Lung (tissue), 12 donors: ENCODE data around the gene FGR. TPM values are rescaled to one million over a fixed set of nuclear protein-coding genes. Genes with fewer than 3 reads are reported as not detected.

Experiments used
- ATAC-seq: fragments of 200-7000 bp; cut with Tn5 transposase; one replicate; pipeline ENCODE4 v1.9.1; 2020; ENCODE audit warnings: moderate number of reproducible peaks; ENCODE audit not compliant: insufficient read depth, low FRiP score
- DNase-seq, 3 donors: peaks; one replicate each; pipeline ENCODE4 v3.0.0-alpha.2; 2013 to 2017
- H3K27ac ChIP-seq, 2 donors: one replicate each; pipeline ENCODE4 v1.5.1; 2013; ENCODE audit warnings: mild to moderate bottlenecking in 2 of 2, moderate library complexity in 2 of 2, control low read depth in 1 of 2, inconsistent platforms in 1 of 2, low read depth in 1 of 2, low read length in 1 of 2
- H3K27me3 ChIP-seq, 3 donors: one replicate each; pipeline ENCODE4 v1.5.1; 2013; ENCODE audit warnings: low read length in 2 of 3; ENCODE audit not compliant: control insufficient read depth in 3 of 3, insufficient read depth in 3 of 3
- H3K36me3 ChIP-seq, 4 donors: one replicate each; pipeline ENCODE4 v1.5.1; 2013; ENCODE audit warnings: low read length in 4 of 4, mild to moderate bottlenecking in 1 of 4, moderate library complexity in 1 of 4; ENCODE audit not compliant: control insufficient read depth in 4 of 4, insufficient read depth in 4 of 4
- H3K4me1 ChIP-seq, 5 donors: one replicate each; pipeline ENCODE4 v1.5.1; 2013; ENCODE audit warnings: low read length in 5 of 5, mild to moderate bottlenecking in 2 of 5, moderate library complexity in 1 of 5; ENCODE audit not compliant: control insufficient read depth in 5 of 5, insufficient read depth in 5 of 5
- H3K4me3 ChIP-seq: one replicate; pipeline ENCODE4 v1.5.1; 2013; ENCODE audit warnings: mild to moderate bottlenecking, control low read depth, moderate library complexity
- H3K9ac ChIP-seq, 2 donors: one replicate each; pipeline ENCODE4 v1.5.1; 2013; ENCODE audit warnings: low read length in 2 of 2, control low read depth in 1 of 2; ENCODE audit not compliant: insufficient read depth in 1 of 2
- H3K9me3 ChIP-seq, 4 donors: one replicate each; pipeline ENCODE4 v1.5.1; 2013; ENCODE audit warnings: low read length in 3 of 4, mild to moderate bottlenecking in 1 of 4, moderate library complexity in 1 of 4; ENCODE audit not compliant: control insufficient read depth in 4 of 4, insufficient read depth in 3 of 4
- CTCF ChIP-seq: IDR thresholded peaks from 2 replicates; pipeline ENCODE4 v1.5.1; 2012; ENCODE audit warnings: mild to moderate bottlenecking; ENCODE audit errors: control extremely low read depth, extremely low read depth
- WGBS, 2 donors: extraction: QIAGEN DNeasy Blood & Tissue Kit; methylation state at CpG; one replicate each; pipeline ENCODE4 v1.1.7; 2013; 5-methylcytosine and 5-hydroxymethylcytosine counted together
- polyA plus RNA-seq, 2 donors: library from polyadenylated mRNA; stranded (reverse); fragments of 200-250 nt; gene quantifications; one replicate each; pipeline ENCODE4 v1.2.1, GENCODE V29; 2013
- total RNA-seq, 2 donors: library from RNA; depleted of rRNA in 1 of 2; stranded (reverse); fragments of >200 nt in 1 of 2; gene quantifications; one replicate each; pipeline ENCODE4 v1.2.1, GENCODE V29; 2014 to 2021
- donor health status: control.
- donor health status: control.
- donor health status: Bipolar disorder and iron deficiency.
- donor health status: healthy.
- donor health status: DM: yes; HTN: yes; CAD: no.

FGR gene
- total and polyA plus RNA-seq, 4 donors, result 26.6 to 403 (median 111) TPM

- ATAC-seq (no peak), DNase-seq (no peak)
- Histone ChIP-seq H3K4me3 (no peak overlapping the region), H3K9ac (no peak overlapping the region), H3K27ac (no peak overlapping the region), H3K27me3 (no peaks in the 10 kb centered on the region), H3K9me3 (no peaks in the 10 kb centered on the region), H3K4me1 (peaks cover 9 to 47% (median 36%) of the 10 kb centered on the region in 5 donors), H3K36me3 (peaks cover 0 to 11% (median 6%) of the 10 kb centered on the region in 4 donors)
- 56 to 67% methylated on average over 4 of the region's 4 CpGs for WGBS, 2 donors
- TF ChIP-seq CTCF, result no peak
Measured at GRCh38 chr1:27591622-27592021, 43.4 kb downstream of the FGR start.

GRCh38 chr1:27590917-27591508, 44.0 kb downstream of the FGR start:
- peaks cover 0 to 11% (median 4%) of the 10 kb centered on the region in 4 donors for H3K36me3 ChIP-seq
- no peaks in the 10 kb centered on the region for H3K9me3 ChIP-seq
- DNase-seq, result no peak
- H3K4me1 ChIP-seq, result peaks cover 7 to 45% (median 31%) of the 10 kb centered on the region in 5 donors
- ATAC-seq, result no peak
- TF ChIP-seq CTCF, result no peak
- H3K27me3 ChIP-seq, result no peaks in the 10 kb centered on the region
- WGBS, 2 donors, result 63 to 75% methylated on average over 5 of the region's 5 CpGs
- H3K4me3 ChIP-seq, result no peak overlapping the region
- peak overlapping the region in 1 of 2 donors; percentile 16 for H3K27ac ChIP-seq
- H3K9ac ChIP-seq, result peak overlapping the region in 1 of 2 donors; percentile 37

GRCh38 chr1:27589841-27590426, 45.1 kb downstream of the FGR start:
- Histone ChIP-seq H3K9ac (peak overlapping the region in 1 of 2 donors; percentile 37), H3K27ac (peak overlapping the region in 1 of 2 donors; percentile 75), H3K36me3 (peaks cover 0 to 11% (median 4%) of the 10 kb centered on the region in 4 donors), H3K9me3 (no peaks in the 10 kb centered on the region), H3K27me3 (no peaks in the 10 kb centered on the region), H3K4me3 (no peak overlapping the region), H3K4me1 (peaks cover 3 to 45% (median 30%) of the 10 kb centered on the region in 5 donors)
- peak in 2 of 3 donors; percentile 60 to 71 for DNase-seq
- 37 to 69% methylated on average over 13 of the region's 13 CpGs for WGBS, 2 donors
- no peak for ATAC-seq
- no peak for TF ChIP-seq CTCF
